Subcutaneous abdominal adipose tissue (tissue), 5 donors: ENCODE measurements around the gene BICD2.
"Not testable (repeated sequence)": the region's sequence is repeated elsewhere in the genome, so short reads cannot be mapped to it uniquely, and the experiment has no call there.

Source experiments
- H3K27ac ChIP-seq: one replicate; pipeline ENCODE4 v1.7.0; 2013; ENCODE audit warnings: low read depth, mild to moderate bottlenecking, inconsistent platforms, low read length, moderate library complexity
- H3K27me3 ChIP-seq, 5 donors: one replicate each; pipeline ENCODE4 v1.7.0; 2013; ENCODE audit warnings: low read length in 5 of 5, inconsistent platforms in 1 of 5; ENCODE audit not compliant: control insufficient read depth in 5 of 5, insufficient read depth in 4 of 5
- H3K36me3 ChIP-seq, 5 donors: one replicate each; pipeline ENCODE4 v1.7.0; 2013; ENCODE audit warnings: low read length in 5 of 5; ENCODE audit not compliant: control insufficient read depth in 5 of 5, insufficient read depth in 5 of 5
- H3K4me1 ChIP-seq, 5 donors: one replicate each; pipeline ENCODE4 v1.7.0; 2013; ENCODE audit warnings: low read length in 5 of 5, mild to moderate bottlenecking in 3 of 5, moderate library complexity in 1 of 5; ENCODE audit not compliant: control insufficient read depth in 5 of 5, insufficient read depth in 5 of 5
- H3K4me3 ChIP-seq, 5 donors: one replicate each; pipeline ENCODE4 v1.7.0; 2013; ENCODE audit warnings: low read length in 5 of 5, low read depth in 1 of 5
- H3K9ac ChIP-seq, 5 donors: one replicate each; pipeline ENCODE4 v1.7.0; 2013; ENCODE audit warnings: low read length in 5 of 5, mild to moderate bottlenecking in 4 of 5, moderate library complexity in 3 of 5
- H3K9me3 ChIP-seq, 5 donors: one replicate each; pipeline ENCODE4 v1.7.0; 2013; ENCODE audit warnings: low read length in 5 of 5; ENCODE audit not compliant: control insufficient read depth in 5 of 5
- donor health status: healthy.
- donor health status: healthy.
- donor health status: healthy.
- donor health status: healthy.
- donor health status: healthy.

The BICD2 gene

DNA sequence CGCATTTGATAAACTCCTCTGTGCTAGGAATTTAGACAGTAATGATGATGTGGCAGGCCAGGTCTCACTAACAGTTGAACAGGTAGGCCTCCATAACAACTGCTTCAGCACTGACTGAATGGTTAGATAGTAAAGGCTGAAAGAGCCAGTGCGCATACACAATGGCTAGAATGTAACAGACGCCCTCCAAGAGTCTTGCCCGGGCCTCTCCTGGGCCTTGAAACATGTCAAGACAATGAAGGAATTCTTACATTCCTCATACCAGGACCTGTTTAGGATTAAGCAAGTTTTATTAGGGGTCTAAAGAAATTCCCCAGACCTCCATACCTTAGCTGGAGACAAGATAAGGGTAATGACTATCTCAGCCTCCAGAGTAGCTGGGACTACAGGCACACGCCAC is 6.7 kb upstream of the BICD2 start:
- Histone ChIP-seq H3K27me3 (peaks cover 0 to 2% (median 0%) of the 10 kb centered on the region in 5 donors), H3K9me3 (no peaks in the 10 kb centered on the region), H3K27ac (no peak overlapping the region), H3K36me3 (no peaks in the 10 kb centered on the region), H3K4me1 (peaks cover 0 to 8% (median 7%) of the 10 kb centered on the region in 5 donors), H3K4me3 (no peak overlapping the region), H3K9ac (no peak overlapping the region)

DNA sequence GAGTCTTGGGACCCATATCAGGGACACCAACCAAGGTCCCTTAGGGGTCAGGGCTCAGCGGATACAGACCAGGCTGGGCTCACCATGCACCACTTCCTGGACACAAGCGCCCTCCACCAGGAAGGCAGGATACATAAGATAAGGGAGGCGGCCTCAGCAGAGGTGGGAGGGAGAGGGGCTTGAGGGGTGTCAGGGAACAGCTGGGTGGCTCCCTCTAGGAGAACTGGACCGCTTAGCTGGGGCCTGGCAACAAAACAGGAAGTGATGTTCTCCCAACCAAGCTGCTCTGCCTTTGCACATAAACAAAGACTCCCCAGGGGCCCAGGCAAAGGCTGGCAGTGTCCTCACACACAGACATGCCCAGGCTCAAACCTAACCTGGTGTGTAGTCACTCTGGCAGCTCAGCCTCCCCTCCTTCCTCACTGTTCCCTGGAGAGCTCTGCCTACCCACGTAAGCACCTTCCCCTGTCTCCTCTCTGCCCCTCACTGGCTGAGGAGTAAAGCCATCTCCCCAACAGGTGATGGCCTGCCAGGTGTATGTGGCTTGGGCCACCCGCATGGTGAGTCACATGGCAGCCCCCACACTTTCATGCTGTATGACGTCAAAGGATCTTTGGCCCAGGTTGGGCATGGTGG is 5.8 kb upstream of the BICD2 start:
- Histone ChIP-seq H3K9ac (no peak overlapping the region), H3K27me3 (peaks cover 0 to 2% (median 0%) of the 10 kb centered on the region in 5 donors), H3K9me3 (no peaks in the 10 kb centered on the region), H3K27ac (no peak overlapping the region), H3K4me3 (peak overlapping the region in 1 of 5 donors; percentile 17), H3K36me3 (no peaks in the 10 kb centered on the region), H3K4me1 (peaks cover 0 to 17% (median 15%) of the 10 kb centered on the region in 5 donors)

DNA sequence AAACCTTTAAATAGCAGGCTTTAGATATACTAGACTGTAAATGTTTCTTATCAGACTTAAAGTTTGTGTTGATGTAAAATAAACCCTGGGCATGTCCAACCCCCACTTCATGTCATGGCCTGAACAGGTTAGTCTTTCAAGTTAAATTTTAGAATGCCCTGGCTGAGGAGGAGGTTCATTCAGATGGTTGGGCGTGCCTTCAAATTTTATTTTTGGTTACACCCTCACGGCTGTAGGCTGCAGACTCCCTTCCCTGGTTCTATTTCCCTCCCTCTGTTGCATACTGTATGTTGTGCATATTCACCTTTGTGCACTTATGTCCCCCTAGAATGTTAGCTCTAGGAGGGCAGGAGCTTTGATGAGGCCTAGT is 5.3 kb upstream of the BICD2 start:
- Histone ChIP-seq H3K4me3 (no peak overlapping the region), H3K9me3 (no peaks in the 10 kb centered on the region), H3K9ac (no peak overlapping the region), H3K27me3 (peaks cover 0 to 2% (median 0%) of the 10 kb centered on the region in 5 donors), H3K4me1 (peaks cover 0 to 22% (median 16%) of the 10 kb centered on the region in 5 donors), H3K36me3 (no peaks in the 10 kb centered on the region), H3K27ac (no peak overlapping the region)

DNA sequence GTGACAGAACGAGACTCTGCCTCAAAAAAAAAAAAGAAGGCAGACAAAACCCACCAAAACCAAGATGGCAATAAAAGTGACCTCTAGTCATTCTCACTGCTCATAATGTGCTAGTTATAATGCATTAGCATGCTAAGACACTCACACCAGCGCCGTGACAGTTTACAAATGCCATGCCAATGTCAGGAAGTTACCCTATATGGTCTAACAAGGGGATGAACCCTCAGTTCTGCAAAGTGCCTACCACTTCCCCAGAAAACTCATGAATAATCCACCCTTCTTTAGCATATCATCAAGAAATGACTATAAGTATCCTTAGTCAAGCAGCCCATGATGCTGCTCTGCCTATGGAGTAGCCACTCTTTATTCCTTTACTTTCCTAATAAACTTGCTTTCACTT is 4.7 kb upstream of the BICD2 start:
- Histone ChIP-seq H3K9me3 (no peaks in the 10 kb centered on the region), H3K4me3 (no peak overlapping the region), H3K4me1 (peaks cover 0 to 22% (median 16%) of the 10 kb centered on the region in 5 donors), H3K36me3 (no peaks in the 10 kb centered on the region), H3K9ac (no peak overlapping the region), H3K27me3 (peaks cover 0 to 2% (median 0%) of the 10 kb centered on the region in 5 donors), H3K27ac (no peak overlapping the region)

DNA sequence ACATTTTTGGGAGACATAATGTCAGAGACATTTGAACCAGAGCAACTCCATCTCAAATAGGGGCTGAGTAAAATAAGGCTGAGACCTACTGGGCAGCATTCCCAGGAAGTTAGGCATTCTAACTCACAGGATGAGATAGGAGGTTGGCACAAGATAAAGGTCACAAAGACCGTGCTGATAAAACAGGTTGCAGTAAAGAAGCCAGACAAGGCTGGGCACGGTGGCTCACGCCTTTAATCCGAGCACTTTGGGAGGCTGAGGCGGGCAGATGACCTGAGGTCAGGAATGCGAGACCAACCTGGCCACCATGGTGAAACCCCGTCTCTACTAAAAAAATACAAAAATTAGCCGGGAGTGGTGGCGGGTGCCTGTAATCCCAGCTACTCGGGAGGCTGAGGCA is 4.2 kb upstream of the BICD2 start:
- H3K9me3 ChIP-seq, H3K27me3 ChIP-seq, H3K27ac ChIP-seq, H3K36me3 ChIP-seq, H3K4me3 ChIP-seq, H3K9ac ChIP-seq: not testable (repeated sequence)
- H3K4me1 ChIP-seq: peaks cover 0 to 26% (median 18%) of the 10 kb centered on the region in 5 donors

DNA sequence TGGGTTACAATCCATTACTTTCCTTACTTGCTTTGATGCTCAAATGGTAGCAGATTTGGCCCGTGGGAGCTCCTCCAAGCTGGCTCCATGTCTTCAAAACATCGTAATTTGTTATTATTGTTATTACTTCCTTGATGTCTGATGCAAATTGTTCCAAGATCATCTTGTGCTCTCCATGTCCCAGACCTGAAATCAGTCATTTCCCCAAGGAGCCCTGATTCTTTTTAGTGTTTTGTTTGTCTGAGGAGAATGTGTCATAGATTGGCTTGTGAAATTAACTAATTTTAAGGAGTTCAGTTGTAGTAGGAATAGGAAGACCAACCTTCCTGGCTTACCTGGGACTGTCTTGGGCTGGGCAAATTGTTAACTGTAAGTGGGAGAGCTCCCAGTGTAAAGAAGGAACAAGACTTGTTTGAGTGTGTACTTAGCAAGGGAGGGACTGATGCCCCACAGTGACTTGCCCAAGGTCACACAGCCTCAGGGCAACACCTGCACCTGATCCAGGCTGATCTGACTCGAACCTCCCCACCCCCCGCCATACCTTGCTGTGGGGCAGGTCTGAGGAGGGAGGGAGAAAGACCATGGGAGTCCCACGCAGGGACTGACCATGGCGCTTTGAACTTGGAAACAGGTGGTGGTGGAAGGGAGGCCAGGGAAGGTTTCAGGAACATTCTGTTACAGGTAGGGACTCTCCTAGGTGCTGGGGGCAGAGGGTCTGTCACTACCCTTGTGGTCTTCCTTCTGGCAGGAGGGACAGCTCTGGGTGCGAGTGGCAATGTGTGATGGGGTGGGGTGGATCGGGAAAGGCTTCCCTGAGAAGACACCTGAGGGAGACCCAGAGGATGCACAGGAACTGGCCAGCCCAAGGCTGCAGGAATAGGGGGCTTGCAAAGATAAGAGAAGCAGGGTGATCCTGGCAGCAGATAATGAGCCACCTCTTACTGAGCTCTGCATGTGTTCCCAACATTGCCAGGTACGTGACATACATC is 2.7 kb upstream of the BICD2 start:
- no peaks in the 10 kb centered on the region for H3K9me3 ChIP-seq
- H3K4me3 ChIP-seq: no peak overlapping the region
- H3K4me1 ChIP-seq: peaks cover 6 to 40% (median 32%) of the 10 kb centered on the region in 5 donors
- no peak overlapping the region for H3K27ac ChIP-seq
- H3K36me3 ChIP-seq: no peaks in the 10 kb centered on the region
- H3K27me3 ChIP-seq: peaks cover 0 to 2% (median 0%) of the 10 kb centered on the region in 5 donors
- no peak overlapping the region for H3K9ac ChIP-seq

DNA sequence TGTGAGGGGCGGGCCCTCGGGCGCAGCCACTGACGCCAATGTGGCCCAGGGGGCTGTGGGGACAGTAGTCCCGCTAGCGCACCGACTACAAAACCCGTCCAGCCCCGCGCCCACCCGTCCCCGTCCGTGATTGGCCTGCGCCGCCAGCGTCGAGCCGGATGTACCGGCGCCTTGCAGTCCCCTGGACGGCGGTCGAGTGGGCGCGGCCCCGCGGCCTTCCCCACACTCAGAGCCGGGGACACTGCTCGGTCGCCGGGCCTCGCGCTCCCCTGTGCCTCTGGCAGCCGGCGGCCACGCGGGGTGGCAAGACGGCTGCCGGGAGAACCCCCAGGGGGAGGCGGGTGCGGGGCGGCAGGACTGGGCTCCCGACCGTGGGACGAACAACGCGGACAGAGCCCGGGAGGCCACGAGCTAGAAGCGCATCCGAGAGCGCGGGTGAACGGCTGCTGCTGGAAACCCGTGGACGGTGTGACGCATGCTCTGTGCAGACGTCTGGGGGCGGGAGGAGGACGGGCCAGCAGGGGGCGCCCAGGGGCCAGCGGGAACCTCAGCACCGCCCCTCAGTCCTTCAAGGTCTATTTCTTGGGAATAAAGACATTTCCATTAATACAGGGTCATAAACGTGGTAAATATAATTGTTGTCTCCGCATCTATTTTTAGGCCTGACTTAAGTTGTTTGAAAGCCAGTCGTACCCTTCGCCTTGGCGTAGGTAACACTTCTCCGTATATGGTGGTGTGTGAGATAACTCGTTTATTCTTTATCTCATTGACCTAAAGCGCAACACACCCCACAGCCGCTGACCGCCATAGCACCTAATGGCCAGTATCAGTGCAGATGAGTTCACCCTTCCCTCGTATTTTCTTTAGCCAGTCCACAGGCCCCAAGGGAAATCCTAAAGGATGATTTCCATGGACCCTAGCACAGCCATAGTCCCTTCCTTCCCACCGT is 629 bp upstream of the BICD2 start:
- H3K9me3 ChIP-seq: no peaks in the 10 kb centered on the region
- no peaks in the 10 kb centered on the region for H3K36me3 ChIP-seq
- peak overlapping the region in 4 of 5 donors; percentile 84 to 91 (median 90) for H3K9ac ChIP-seq
- peak overlapping the region; percentile 64 to 99 (median 81) for H3K4me3 ChIP-seq
- peaks cover 10 to 57% (median 48%) of the 10 kb centered on the region in 5 donors for H3K4me1 ChIP-seq
- H3K27me3 ChIP-seq: peaks cover 0 to 2% (median 0%) of the 10 kb centered on the region in 5 donors
- peak overlapping the region; percentile 96 for H3K27ac ChIP-seq

DNA sequence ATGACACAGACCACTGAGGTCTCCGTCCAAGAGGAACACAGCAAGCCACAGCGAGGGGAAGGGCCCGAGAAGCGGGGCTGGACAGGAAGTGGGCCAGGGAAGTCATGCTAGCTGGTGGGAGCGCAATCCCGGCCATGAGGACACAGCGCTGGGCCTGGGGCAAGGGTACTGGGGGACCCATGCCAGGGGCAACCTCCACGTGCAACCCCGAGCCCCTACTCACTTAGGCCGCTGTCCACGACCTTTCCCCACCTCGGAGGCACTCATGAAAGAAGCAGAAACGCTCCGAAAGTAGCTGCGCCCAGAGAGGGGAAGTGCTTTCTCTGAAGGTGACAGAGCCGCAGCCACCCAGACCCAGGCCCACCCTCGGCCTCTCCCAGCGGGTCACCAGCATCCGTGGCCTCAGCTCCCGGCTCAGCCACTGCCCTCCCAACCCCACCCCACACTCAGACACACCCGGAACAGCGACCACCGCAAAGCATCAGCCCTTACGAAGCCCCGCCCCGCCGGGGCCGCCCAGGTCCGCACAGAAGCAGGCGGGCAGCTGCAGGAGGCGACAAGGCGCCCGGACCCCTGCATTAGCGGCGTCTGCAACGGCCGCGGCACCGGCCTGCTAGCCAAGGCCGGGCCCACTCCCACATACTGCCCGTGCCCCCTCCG is 782 bp downstream of the BICD2 start:
- peak overlapping the region; percentile 69 for H3K27ac ChIP-seq

More for the DNA sequence above, 782 bp downstream of the BICD2 start:
- Histone ChIP-seq H3K9ac (peak overlapping the region; percentile 48 to 94 (median 88)), H3K36me3 (no peaks in the 10 kb centered on the region), H3K27me3 (peaks cover 0 to 2% (median 0%) of the 10 kb centered on the region in 5 donors), H3K4me1 (peaks cover 10 to 64% (median 54%) of the 10 kb centered on the region in 5 donors), H3K4me3 (peak overlapping the region; percentile 70 to 99 (median 94)), H3K9me3 (no peaks in the 10 kb centered on the region)
